ENCODE data around the gene CMTM4.

- TF ChIP-seq POLR2A (IDR thresholded peaks at IDR 0.05) (no peak), CTCF (IDR thresholded peaks at IDR 0.05) (peak in 1 of 12 donors; percentile 11)
Measured at GRCh38 chr16:66741169-66741900, 44.8 kb upstream of the CMTM4 start.
